ENCODE measurements around the gene ANXA11. TPM values are rescaled to one million over a fixed set of nuclear protein-coding genes. Genes with fewer than 3 reads are reported as not detected.

ANXA11 gene
- total and polyA plus RNA-seq, 2 of the 4 experiments (the other 2 are of a cell fraction), result 39.4 to 109 TPM

DNA sequence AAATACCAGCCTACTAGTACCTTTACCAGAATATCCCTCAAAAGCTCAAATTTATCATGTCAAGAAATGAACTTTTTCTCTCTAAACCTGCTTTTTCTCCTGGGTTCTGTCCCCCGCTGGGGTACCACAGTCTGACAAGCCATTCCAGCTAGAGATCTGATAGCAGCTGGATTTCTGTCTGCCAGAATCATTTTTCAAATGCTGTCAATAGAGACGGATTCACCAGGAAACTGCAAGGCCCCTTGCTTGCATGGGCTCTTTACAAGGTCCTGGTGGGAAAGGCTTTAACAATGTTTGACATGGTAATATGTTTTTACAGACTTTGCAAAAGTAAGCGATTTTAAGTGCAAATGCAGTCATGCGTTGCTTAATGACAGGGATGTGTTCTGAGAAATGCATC is 4.9 kb upstream of the ANXA11 start:
- peaks cover 6 to 25% of the 10 kb centered on the region in 2 experiments; a peak in 3 of 4 replicates for H3K79me1 ChIP-seq (ENCODE audit: low read depth in 1 of 2, low read length in 2 of 2)
- in situ Hi-C loops (cut with MboI; ENCODE audit: low sequenced_read_pairs), result no loop called here
- no peak overlapping the region for H2AK5ac ChIP-seq (ENCODE audit: low read depth, low read length)
- H3K9me3 ChIP-seq (ENCODE audit: control insufficient read depth, insufficient read depth, low read length), result peaks cover 3% of the 10 kb centered on the region; the same call in 1 of the 2 replicates
- no peaks in the 10 kb centered on the region for H4K20me1 ChIP-seq (ENCODE audit: insufficient read depth, low read length)
- DNase-seq, result no peak
- no peak overlapping the region for H3K18ac ChIP-seq (ENCODE audit: low read depth, low read length)
- H3K23ac ChIP-seq (ENCODE audit: low read depth, low read length), result no peak overlapping the region
- H4K91ac ChIP-seq (ENCODE audit: insufficient read depth, low read depth, low read length), result no peak overlapping the region
- ChIA-PET POLR2A (ENCODE audit: unreplicated experiment) (no interaction called here), CTCF (no interaction called here)
- dilution Hi-C loops (cut with HindIII; ENCODE audit: low sequenced_read_pairs, unreplicated experiment), result no loop called here
- H3K27ac ChIP-seq (ENCODE audit: insufficient read depth, low read length), result no peak overlapping the region
- H3K4me3 ChIP-seq (ENCODE audit: insufficient read depth, low read depth, low read length), result no peak overlapping the region
- no peak overlapping the region for H3K56ac ChIP-seq (ENCODE audit: extremely low read depth, insufficient read depth, low read length)
- H2BK120ac ChIP-seq (ENCODE audit: low read depth, low read length), result no peak overlapping the region
- no peak overlapping the region for H3K14ac ChIP-seq (replicated peaks; ENCODE audit: low read depth, low read length)
- H2BK20ac ChIP-seq (ENCODE audit: low read depth, low read length), result no peak overlapping the region
- TF ChIP-seq CEBPB (IDR thresholded peaks at IDR 0.05; ENCODE audit: low read depth, low read length) (no peak), POLR2A (IDR thresholded peaks at IDR 0.05; ENCODE audit: low read depth, low read length) (no peak), RCOR1 (IDR thresholded peaks at IDR 0.05; ENCODE audit: insufficient replicate concordance, low read length) (no peak)
- H3K27me3 ChIP-seq (ENCODE audit: control insufficient read depth, insufficient read depth, low read length), result no peaks in the 10 kb centered on the region
- peaks cover 3% of the 10 kb centered on the region; the same call in 1 of the 2 replicates for H3K9me1 ChIP-seq (ENCODE audit: insufficient read depth, low read length)
- no peak overlapping the region for H3K4me2 ChIP-seq (ENCODE audit: low read depth, low read length)
- ATAC-seq (ENCODE audit: low read depth), result no peak
- H2AK9ac ChIP-seq (replicated peaks; ENCODE audit: low read depth, low read length, poor library complexity), result no peak overlapping the region
- intact Hi-C loops (cut with micrococcal nuclease), result no loop called here
- H3K9ac ChIP-seq (ENCODE audit: low read depth, low read length), result no peak overlapping the region
- no peak overlapping the region for H2BK5ac ChIP-seq (ENCODE audit: low read depth, low read length, poor library complexity, severe bottlenecking)
- WGBS, 2 experiments (ENCODE audit: extremely low coverage in 2 of 2, insufficient read length in 1 of 2), result no CpG with 5 or more reads among the region's 4 CpGs
- H2AFZ ChIP-seq (replicated peaks; ENCODE audit: low read length, poor library complexity), result no peak overlapping the region
- H4K5ac ChIP-seq (ENCODE audit: low read depth, low read length), result no peak overlapping the region
- no peak overlapping the region for H3K4ac ChIP-seq (ENCODE audit: low read depth, low read length)
- no peaks in the 10 kb centered on the region for H3K36me3 ChIP-seq (ENCODE audit: control insufficient read depth, insufficient read depth, low read length)
- H2BK15ac ChIP-seq (ENCODE audit: low read depth, low read length), result no peak overlapping the region
- H4K8ac ChIP-seq (ENCODE audit: low read depth in 2 of 2, low read length in 2 of 2), result no peak overlapping the region
- BruUV-seq (replicated peaks), result no TSS peak
- peaks cover 10% of the 10 kb centered on the region for H3K4me1 ChIP-seq (ENCODE audit: control insufficient read depth, insufficient read depth, low read length)
